ENCODE measurements around the gene TRIM28. TPM values are rescaled to one million over a fixed set of nuclear protein-coding genes. Genes with fewer than 3 reads are reported as not detected.
"Not testable (repeated sequence)": the region's sequence is repeated elsewhere in the genome, so short reads cannot be mapped to it uniquely, and the experiment has no call there.

The TRIM28 gene
- total RNA-seq, 1 donor from 2014 or later: 407 TPM

DNA sequence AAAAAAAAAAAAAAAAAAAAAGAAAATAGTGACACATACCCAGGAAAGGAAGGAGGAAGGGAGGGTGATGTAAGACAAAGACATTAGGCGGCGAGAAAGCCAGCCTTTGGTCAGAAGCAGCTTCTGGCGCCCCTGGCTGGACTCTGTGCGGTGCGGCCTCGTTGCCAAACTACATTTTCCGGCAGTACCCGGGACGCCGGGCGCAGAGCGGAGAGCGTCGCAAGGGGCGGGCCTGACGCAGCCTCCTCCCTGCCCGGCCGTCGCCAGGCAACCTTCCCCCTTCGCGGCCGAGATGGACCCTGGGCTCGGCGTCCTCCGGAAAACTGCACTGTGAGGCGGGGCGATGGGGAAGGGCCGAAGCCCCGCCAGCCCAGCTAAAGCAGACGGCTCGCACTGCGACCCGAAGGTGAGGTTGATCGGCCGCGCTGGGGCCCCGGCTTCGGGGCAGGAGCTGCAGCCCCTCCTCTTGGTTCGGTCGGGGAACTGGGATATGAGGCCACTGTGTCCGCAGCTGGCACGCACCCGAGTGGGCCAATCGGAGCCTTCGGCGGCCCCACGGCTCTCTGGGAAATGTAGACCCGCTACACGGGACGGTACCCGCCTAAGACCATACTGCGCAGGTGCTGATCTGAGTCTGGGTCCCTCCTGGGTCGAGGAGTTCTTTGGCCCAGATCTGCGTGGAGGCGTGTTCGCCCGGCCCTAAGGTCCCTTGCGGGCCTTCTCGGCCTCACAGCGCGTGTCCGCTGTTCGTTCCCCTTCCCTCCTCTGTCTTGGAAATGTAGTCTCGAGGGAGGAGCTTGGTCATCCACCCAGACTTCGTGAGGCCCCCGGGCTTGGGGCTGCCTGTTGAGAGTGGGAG, 31.5 kb downstream of the TRIM28 start:
- peak; percentile 81 for DNase-seq
- H3K9me3 Mint-ChIP-seq: no peaks in the 10 kb centered on the region
- peak; percentile 40 for ATAC-seq (ENCODE audit: low read depth)
- H3K27ac Mint-ChIP-seq: peak overlapping the region; percentile 93
- H3K36me3 Mint-ChIP-seq (ENCODE audit: low read depth): peaks cover 8% of the 10 kb centered on the region
- CTCF ChIA-PET: interaction anchor here (1.9 to 2.3 kb wide), 2 partner anchors 56 to 62 kb away, joined by 6 to 19 read pairs; partner anchors contain the start of gene ZBTB45
- peaks cover 57% of the 10 kb centered on the region for H3K4me1 Mint-ChIP-seq
- POLR2A ChIA-PET: interaction anchor here (0.7 to 3.1 kb wide), 22 partner anchors 13 to 517 kb away, joined by 3 to 75 read pairs (median 5); partner anchors contain the start of genes CHMP2A, ERVK3-1, TRIM28 and UBE2M
- H3K27me3 Mint-ChIP-seq: no peaks in the 10 kb centered on the region
- peak overlapping the region; percentile 88 for H3K4me3 Mint-ChIP-seq
- TF ChIP-seq, protein P1, sequence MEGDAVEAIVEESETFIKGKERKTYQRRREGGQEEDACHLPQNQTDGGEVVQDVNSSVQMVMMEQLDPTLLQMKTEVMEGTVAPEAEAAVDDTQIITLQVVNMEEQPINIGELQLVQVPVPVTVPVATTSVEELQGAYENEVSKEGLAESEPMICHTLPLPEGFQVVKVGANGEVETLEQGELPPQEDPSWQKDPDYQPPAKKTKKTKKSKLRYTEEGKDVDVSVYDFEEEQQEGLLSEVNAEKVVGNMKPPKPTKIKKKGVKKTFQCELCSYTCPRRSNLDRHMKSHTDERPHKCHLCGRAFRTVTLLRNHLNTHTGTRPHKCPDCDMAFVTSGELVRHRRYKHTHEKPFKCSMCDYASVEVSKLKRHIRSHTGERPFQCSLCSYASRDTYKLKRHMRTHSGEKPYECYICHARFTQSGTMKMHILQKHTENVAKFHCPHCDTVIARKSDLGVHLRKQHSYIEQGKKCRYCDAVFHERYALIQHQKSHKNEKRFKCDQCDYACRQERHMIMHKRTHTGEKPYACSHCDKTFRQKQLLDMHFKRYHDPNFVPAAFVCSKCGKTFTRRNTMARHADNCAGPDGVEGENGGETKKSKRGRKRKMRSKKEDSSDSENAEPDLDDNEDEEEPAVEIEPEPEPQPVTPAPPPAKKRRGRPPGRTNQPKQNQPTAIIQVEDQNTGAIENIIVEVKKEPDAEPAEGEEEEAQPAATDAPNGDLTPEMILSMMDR (IDR thresholded peaks at IDR 0.05): no peak
- intact Hi-C loops (cut with micrococcal nuclease): loop anchor here (1.0 kb wide), 3 partner anchors 56 to 188 kb away; partner anchors contain the start of genes RPS5 and ZBTB45

DNA sequence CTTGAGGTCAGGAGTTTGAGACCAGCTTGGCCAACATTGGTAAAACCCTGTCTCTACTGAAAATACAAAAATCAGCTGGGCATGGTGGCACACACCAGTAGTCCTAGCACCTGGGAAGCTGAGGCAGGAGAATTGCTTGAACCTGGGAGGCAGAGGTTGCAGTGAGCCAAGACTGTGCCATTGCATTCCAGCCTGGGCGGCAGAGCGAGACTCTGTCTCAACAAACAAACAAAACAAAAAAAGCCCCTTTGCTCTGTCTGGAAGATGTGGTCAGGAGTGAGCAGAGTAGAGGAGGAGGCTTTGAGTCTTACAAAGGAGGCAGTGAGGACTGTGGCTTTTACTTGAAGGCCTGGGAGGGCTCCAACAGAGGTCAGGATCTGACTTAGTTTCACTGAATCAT, 33.7 kb downstream of the TRIM28 start:
- Mint-ChIP-seq H3K4me1 (peaks cover 52% of the 10 kb centered on the region), H3K36me3 (ENCODE audit: low read depth) (peaks cover 18% of the 10 kb centered on the region)
- H3K27me3 Mint-ChIP-seq; ATAC-seq (ENCODE audit: low read depth); DNase-seq; H3K4me3 Mint-ChIP-seq; CTCF ChIA-PET; intact Hi-C loops (cut with micrococcal nuclease); H3K9me3 Mint-ChIP-seq; H3K27ac Mint-ChIP-seq: not testable (repeated sequence)
- POLR2A ChIA-PET: interaction anchor here (1.5 kb wide), 1 partner anchor 58 kb away, joined by 3 read pairs; the partner anchor contains the start of gene ZBTB45

DNA sequence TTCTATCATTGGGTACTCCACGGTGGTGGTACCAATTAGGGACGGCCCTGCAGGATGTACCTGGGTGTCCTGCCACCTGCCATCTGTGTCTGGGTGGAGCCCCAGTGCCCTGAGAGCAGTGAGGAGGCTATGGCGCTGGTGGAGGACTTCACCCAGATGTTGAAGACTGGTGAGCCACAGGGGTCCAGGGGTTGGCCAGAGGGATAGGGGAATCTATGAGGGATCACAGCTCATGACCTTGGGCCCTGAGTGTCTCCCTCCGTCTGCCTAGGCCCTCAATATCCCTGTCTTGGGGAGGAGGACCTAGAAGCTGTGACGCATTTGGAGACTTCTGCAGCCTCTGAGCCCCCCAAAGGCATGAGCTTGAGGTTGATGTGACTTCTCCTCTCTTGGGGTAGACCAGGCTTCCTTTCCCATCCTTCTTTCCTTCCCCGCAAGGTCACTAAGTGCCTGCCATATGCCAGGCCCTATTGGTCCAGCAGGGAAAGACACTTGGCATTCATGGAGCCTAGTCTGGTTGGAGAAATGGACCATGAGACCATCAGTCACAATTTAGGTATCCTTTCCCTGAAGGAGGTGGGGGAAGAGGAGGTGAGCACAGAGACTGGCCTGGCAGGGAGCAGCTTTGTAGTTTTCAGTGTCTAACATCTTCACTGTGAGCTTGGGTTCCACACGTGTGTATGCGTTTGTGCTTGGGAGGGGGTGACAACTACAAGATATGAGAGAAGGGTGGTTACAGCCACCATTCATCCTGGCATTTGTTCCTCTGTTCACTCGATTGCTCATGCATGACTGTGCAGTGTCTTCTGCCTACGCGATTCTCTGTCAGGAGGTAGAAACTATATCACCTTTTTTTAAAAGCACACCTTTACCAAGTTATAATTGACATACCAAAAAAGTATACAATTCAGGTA, 34.4 kb downstream of the TRIM28 start:
- peaks cover 49% of the 10 kb centered on the region for H3K4me1 Mint-ChIP-seq
- ChIA-PET CTCF (interaction anchor here (1.0 to 4.3 kb wide), 3 partner anchors 58 to 64 kb away, joined by 3 to 62 read pairs (median 3); partner anchors contain the start of gene ZBTB45), POLR2A (interaction anchor here (1.5 kb wide), 1 partner anchor 59 kb away, joined by 3 read pairs; the partner anchor contains the start of gene ZBTB45)
- peak overlapping the region; percentile 39 for H3K27ac Mint-ChIP-seq
- intact Hi-C loops (cut with micrococcal nuclease): no loop called here
- H3K36me3 Mint-ChIP-seq (ENCODE audit: low read depth): peaks cover 20% of the 10 kb centered on the region
- ATAC-seq (ENCODE audit: low read depth): no peak
- TF ChIP-seq, protein P1 (IDR thresholded peaks at IDR 0.05): no peak
- DNase-seq: no peak
- H3K27me3 Mint-ChIP-seq: no peaks in the 10 kb centered on the region
- H3K4me3 Mint-ChIP-seq: peak overlapping the region; percentile 19
- H3K9me3 Mint-ChIP-seq: no peaks in the 10 kb centered on the region

GRCh38 chr19:58579473-58580142, 35.7 kb downstream of the TRIM28 start:
- DNase-seq: no peak
- H3K27ac Mint-ChIP-seq: no peak overlapping the region
- ChIA-PET POLR2A (interaction anchor here (0.7 to 1.2 kb wide), 3 partner anchors 35 to 60 kb away, joined by 3 read pairs; partner anchors contain the start of gene ZBTB45), CTCF (interaction anchor here (1.0 to 4.3 kb wide), 4 partner anchors 59 to 396 kb away, joined by 3 to 62 read pairs (median 3); partner anchors contain the start of gene ZBTB45)
- H3K9me3 Mint-ChIP-seq: no peaks in the 10 kb centered on the region
- TF ChIP-seq, protein P1 (IDR thresholded peaks at IDR 0.05): no peak
- no peaks in the 10 kb centered on the region for H3K27me3 Mint-ChIP-seq
- intact Hi-C loops (cut with micrococcal nuclease): no loop called here
- H3K4me1 Mint-ChIP-seq: peaks cover 36% of the 10 kb centered on the region
- no peak overlapping the region for H3K4me3 Mint-ChIP-seq
- no peak for ATAC-seq (ENCODE audit: low read depth)
- peaks cover 18% of the 10 kb centered on the region for H3K36me3 Mint-ChIP-seq (ENCODE audit: low read depth)
